ENCODE measurements around the gene KRTAP3-1.
"Not testable (repeated sequence)": the region's sequence is repeated elsewhere in the genome, so short reads cannot be mapped to it uniquely, and the experiment has no call there.

- TF ChIP-seq, protein P1, sequence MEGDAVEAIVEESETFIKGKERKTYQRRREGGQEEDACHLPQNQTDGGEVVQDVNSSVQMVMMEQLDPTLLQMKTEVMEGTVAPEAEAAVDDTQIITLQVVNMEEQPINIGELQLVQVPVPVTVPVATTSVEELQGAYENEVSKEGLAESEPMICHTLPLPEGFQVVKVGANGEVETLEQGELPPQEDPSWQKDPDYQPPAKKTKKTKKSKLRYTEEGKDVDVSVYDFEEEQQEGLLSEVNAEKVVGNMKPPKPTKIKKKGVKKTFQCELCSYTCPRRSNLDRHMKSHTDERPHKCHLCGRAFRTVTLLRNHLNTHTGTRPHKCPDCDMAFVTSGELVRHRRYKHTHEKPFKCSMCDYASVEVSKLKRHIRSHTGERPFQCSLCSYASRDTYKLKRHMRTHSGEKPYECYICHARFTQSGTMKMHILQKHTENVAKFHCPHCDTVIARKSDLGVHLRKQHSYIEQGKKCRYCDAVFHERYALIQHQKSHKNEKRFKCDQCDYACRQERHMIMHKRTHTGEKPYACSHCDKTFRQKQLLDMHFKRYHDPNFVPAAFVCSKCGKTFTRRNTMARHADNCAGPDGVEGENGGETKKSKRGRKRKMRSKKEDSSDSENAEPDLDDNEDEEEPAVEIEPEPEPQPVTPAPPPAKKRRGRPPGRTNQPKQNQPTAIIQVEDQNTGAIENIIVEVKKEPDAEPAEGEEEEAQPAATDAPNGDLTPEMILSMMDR (IDR thresholded peaks at IDR 0.05): not testable (repeated sequence)
- not testable (repeated sequence) for TF ChIP-seq POLR2AphosphoS5, POLR2A, EP300 (IDR thresholded peaks at IDR 0.05)
These were observed 9.4 kb downstream of the KRTAP3-1 start, which contains the start of gene KRTAP3-2 for GRCh38 chr17:40999563-40999962.

Measured in sigmoid colon (tissue), 4 donors.